Astrocyte of the cerebellum (primary cell): ENCODE results near the gene IL21R.
"Not testable (repeated sequence)": the region's sequence is repeated elsewhere in the genome, so short reads cannot be mapped to it uniquely, and the experiment has no call there.

Experiments
- DNase-seq: peaks from one replicate; pipeline ENCODE4 v3.0.0-alpha.2; 2011; ENCODE audit warnings: low read depth
- H3K4me3 ChIP-seq: 2 replicates; pipeline ENCODE4 v1.5.1; 2011; ENCODE audit warnings: mild to moderate bottlenecking, low read depth, low read length, moderate library complexity
- CTCF ChIP-seq: IDR thresholded peaks from 2 replicates; pipeline ENCODE4 v1.5.1; 2012; ENCODE audit warnings: low read length, low read depth, moderate library complexity, mild to moderate bottlenecking; ENCODE audit errors: missing control alignments
- in situ Hi-C: cut with HindIII; loops from 2 replicates; pipeline ENCODE4 v1.10.0; 2017; ENCODE audit warnings: low sequenced_read_pairs

IL21R gene

GRCh38 chr16:27389272-27389961, 12.6 kb upstream of the IL21R start:
- no peak for DNase-seq
- in situ Hi-C loops, result no loop called here
- TF ChIP-seq CTCF, result no peak
- H3K4me3 ChIP-seq, result no peak overlapping the region

- no peak for DNase-seq
- H3K4me3 ChIP-seq, result no peak overlapping the region
- TF ChIP-seq CTCF, result no peak
- in situ Hi-C loops, result no loop called here
Observed at GRCh38 chr16:27390151-27390550, 11.8 kb upstream of the IL21R start.

GRCh38 chr16:27392671-27393070, 9.3 kb upstream of the IL21R start:
- TF ChIP-seq CTCF, result no peak
- in situ Hi-C loops, result no loop called here
- H3K4me3 ChIP-seq, result no peak overlapping the region
- DNase-seq, result no peak

GRCh38 chr16:27394516-27394915, 7.5 kb upstream of the IL21R start:
- DNase-seq, result no peak
- in situ Hi-C loops, result no loop called here
- TF ChIP-seq CTCF, result no peak
- no peak overlapping the region for H3K4me3 ChIP-seq

GRCh38 chr16:27398341-27398893, 3.6 kb upstream of the IL21R start:
- H3K4me3 ChIP-seq, DNase-seq, in situ Hi-C loops: not testable (repeated sequence)

GRCh38 chr16:27398894-27399853, 2.8 kb upstream of the IL21R start:
- TF ChIP-seq CTCF, result no peak
- H3K4me3 ChIP-seq, result no peak overlapping the region
- in situ Hi-C loops, result no loop called here
- DNase-seq, result no peak
